Fibroblast of mammary gland (primary cell): ENCODE results near the gene NUMB.
A peak's percentile ranks its signal among the peaks of the same experiment; 100 is the strongest.

Experiments
- DNase-seq: peaks from one replicate; pipeline ENCODE4 v3.0.0-alpha.2; 2010; ENCODE audit warnings: low read depth
- H3K4me3 ChIP-seq: 2 replicates; pipeline ENCODE4 v1.5.1; 2011; ENCODE audit warnings: low read depth, mild to moderate bottlenecking, low read length, moderate library complexity; ENCODE audit not compliant: control insufficient read depth
- CTCF ChIP-seq: conservative IDR thresholded peaks from 2 replicates; pipeline ENCODE4 v1.5.1; 2011; ENCODE audit warnings: low read depth, low read length, inconsistent platforms; ENCODE audit not compliant: control insufficient read depth, insufficient read depth

Gene NUMB

GRCh38 chr14:73241481-73242165, 216.7 kb downstream of the NUMB start:
- no peak overlapping the region for H3K4me3 ChIP-seq
- no peak for TF ChIP-seq CTCF
- DNase-seq: no peak

DNA sequence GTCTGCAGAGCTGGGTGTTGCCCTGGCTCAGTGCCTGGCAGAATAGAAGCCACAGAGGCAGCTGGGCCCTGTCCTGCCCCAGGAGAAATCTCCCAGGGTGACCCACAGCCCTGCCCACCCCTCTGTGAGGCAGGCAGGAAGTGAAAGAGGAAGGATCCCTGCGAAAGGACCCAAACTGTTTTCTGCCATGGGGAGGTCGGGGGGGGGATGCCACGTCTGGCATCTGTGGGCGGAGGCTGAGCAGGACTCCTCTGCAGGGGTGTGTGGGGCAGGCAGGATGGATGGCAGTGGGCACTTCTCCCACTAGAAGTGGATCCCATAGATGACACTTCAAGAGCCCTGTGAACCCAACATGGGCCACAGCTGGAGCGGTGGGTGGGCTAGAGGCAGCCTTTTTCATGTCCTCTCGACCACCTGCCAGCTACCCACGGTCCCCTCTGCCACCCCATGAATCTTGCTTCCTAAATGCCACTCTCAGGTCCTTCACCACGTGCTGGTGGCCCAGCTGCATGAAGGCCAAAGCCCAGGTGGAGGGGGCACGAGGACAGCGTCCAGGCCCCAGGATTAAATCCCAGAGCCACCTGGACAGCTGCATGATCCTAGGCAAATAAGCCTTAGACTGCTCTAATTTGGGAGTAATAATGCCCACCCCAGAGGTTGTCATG, 217.4 kb downstream of the NUMB start:
- DNase-seq: no peak
- H3K4me3 ChIP-seq: no peak overlapping the region
- no peak for TF ChIP-seq CTCF

GRCh38 chr14:73239393-73240241, 218.7 kb downstream of the NUMB start:
- DNase-seq: peak; percentile 68
- no peak for TF ChIP-seq CTCF
- H3K4me3 ChIP-seq: peak overlapping the region; percentile 27

DNA sequence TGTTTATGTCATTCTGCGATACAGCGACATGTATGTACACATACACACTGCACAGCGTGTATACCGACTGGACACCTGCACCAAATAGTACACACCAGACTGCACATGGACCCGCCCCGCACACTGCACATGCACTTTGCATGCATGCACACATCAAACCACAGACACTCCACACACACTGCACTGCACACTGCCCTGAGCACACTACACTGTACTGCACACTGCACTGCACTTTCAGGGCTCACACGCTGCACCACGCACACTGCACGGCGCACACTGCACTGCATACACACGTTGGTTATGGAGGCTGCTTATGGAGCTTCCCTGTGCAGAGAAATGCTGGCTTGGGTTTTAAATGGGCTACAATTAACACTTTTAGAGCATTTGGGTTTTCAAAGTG, 219.4 kb downstream of the NUMB start:
- no peak for DNase-seq
- TF ChIP-seq CTCF: no peak
- H3K4me3 ChIP-seq: no peak overlapping the region

GRCh38 chr14:73238424-73238852, 219.9 kb downstream of the NUMB start:
- H3K4me3 ChIP-seq: peak overlapping the region; percentile 45
- no peak for TF ChIP-seq CTCF
- peak; percentile 82 for DNase-seq

DNA sequence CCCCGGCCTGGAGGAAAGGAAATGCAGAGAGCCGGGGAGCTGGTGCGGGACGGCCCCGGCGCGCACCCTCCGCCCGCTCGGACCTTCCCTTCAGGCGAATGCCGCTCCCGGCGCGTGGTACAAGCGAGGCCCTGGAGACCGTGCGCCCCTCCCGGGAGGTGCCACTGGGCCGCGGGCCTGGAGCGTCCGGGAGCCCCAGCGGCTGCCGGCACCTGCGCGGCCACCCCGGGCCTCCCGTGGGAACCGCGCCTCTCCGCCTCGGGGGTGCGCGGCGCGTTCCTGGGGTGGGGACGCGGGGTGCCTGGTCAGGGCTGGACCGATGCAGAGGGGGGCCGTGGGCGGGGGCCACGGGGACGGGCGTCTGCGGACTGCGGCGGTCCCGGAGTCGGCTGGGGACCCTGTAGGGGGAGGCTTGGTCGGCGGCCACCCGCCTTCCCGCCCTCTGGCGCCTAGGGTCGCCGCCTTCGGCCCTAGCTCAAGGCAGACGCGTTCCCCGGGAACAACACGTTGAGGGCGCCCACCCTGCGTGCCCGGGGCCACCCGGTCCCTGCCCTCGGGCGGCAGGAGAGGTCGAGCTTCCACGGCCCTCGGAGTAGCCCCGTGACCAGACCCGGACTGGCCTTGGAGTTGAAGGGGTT, 220.4 kb downstream of the NUMB start:
- DNase-seq: no peak
- TF ChIP-seq CTCF: no peak
- peak overlapping the region; percentile 45 for H3K4me3 ChIP-seq
